Motor neuron (in vitro differentiated cells): ENCODE data around the gene UQCR11. TPM values are rescaled to one million over a fixed set of nuclear protein-coding genes. Genes with fewer than 3 reads are reported as not detected.

Experiments used
- ATAC-seq, 8 experiments: fragments of 200-7000 bp; cut with Tn5 transposase; replicated peaks in 6 of 8; 2 replicates each; pipeline ENCODE4 v1.8.0; 2021; ENCODE audit warnings: mild to moderate bottlenecking in 8 of 8, moderate library complexity in 8 of 8
- H3K27ac ChIP-seq, 2 donors: fragments of 250-450 bp; sonication (Bioruptor Pico); 2 replicates each; pipeline ENCODE4 v1.9.0; 2021; ENCODE audit warnings: antibody characterized with exemption in 2 of 2, mild to moderate bottlenecking in 2 of 2, moderate library complexity in 1 of 2
- H3K4me1 ChIP-seq, 2 donors: fragments of 250-450 bp; sonication (Bioruptor Pico); replicated peaks in 1 of 2; 2 replicates each; pipeline ENCODE4 v1.6.1; 2021; ENCODE audit warnings: antibody characterized with exemption in 2 of 2, mild to moderate bottlenecking in 2 of 2, moderate library complexity in 1 of 2
- H3K4me3 ChIP-seq, 5 donors: fragments of 250-450 bp; sonication (Bioruptor Pico); 2 replicates each; pipeline ENCODE4 v1.9.0; 2021; ENCODE audit warnings: antibody characterized with exemption in 5 of 5, mild to moderate bottlenecking in 5 of 5, moderate library complexity in 4 of 5
- WGBS, 10 experiments: fragments of 450-650 bp; shearing (Covaris generic); methylation state at CpG; one replicate each; pipeline ENCODE4 v1.0.0; 2022; 5-methylcytosine and 5-hydroxymethylcytosine counted together
- in situ Hi-C, 9 experiments: fragments of 400-800 bp; cut with MboI; loops; one replicate each; pipeline ENCODE4 v1.15.0; 2021; ENCODE audit warnings: low sequenced_read_pairs in 9 of 9, low pct_unique_long_range_greater_than_20kb in 2 of 9; ENCODE audit not compliant: unreplicated experiment in 9 of 9
- total RNA-seq, 8 experiments: library from RNA; unstranded; fragments of 300-600 nt; gene quantifications; 2 replicates each; pipeline versions ENCODE4 v1.2.3 to v1.2.4, GENCODE V29; 2022

The UQCR11 gene
- total RNA-seq, result 100 to 1,000 TPM in 7 of 8 experiments, 10 to 100 TPM in 1; 92.4 to 219 (median 112) TPM

GRCh38 chr19:1605236-1606137 is at the start of gene UQCR11:
Gene UQCR11 (minus strand): TSS chr19:1605462. CDS start chr19:1605409, 53 bp downstream.
- ATAC-seq, result peak; percentile 86 to 94 (median 92)
- 0 to 5% (median 1%) methylated on average over 2 to 21 of the region's 79 CpGs; no CpG with 5 or more reads in 4 of the 10 experiments for WGBS, 10 experiments
- in situ Hi-C loops, result no loop called here
- Histone ChIP-seq H3K4me1 (peaks cover 8 to 17% of the 10 kb centered on the region in 2 donors), H3K27ac (peak within 1 kb of the TSS; percentile 88 to 92), H3K4me3 (peak within 1 kb of the TSS; percentile 89 to 99 (median 96))

DNA sequence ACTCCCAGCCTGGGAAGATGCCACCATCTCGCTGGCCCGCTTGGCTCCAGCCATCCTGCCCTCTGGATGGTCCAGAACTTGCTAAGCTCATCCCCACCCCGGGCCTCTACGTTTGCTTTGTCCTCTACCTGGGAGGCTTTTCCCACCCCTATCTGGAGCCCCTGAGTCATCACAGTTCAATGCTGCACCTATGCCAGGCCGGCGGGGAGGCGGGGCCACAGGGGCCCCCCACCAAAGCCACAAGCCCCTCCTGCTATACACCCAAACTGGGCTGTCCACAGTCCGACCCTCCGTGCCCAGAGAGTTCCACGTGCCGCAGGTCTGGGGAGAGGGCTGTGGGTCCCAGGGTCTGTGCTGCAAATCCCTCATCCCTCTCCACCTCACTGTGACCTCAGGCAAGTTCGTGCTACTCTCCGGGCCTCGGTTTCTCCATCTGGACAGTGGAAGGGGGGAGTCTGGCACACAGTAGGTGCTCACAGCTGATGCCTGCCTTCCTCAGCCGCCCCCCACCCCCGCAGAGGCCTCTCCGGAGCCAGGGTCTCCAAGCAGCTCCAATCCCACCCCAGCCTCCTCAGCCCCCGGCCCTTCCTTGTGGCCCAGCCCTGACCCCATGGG is 49.0 kb upstream of the UQCR11 start:
- H3K27ac ChIP-seq, result no peak overlapping the region
- 67 to 100% (median 93%) methylated on average over 1 to 4 of the region's 18 CpGs; no CpG with 5 or more reads in 6 of the 10 experiments for WGBS, 10 experiments
- no peak overlapping the region for H3K4me3 ChIP-seq
- H3K4me1 ChIP-seq, result peaks cover 4 to 7% of the 10 kb centered on the region in 2 donors
- ATAC-seq, result no peak
- in situ Hi-C loops, result no loop called here

- ATAC-seq, result peak in 3 of 8 experiments; percentile 13 to 39 (median 27)
- WGBS, 10 experiments, result 6 to 100% (median 94%) methylated on average over 1 to 17 of the region's 18 CpGs; no CpG with 5 or more reads in 5 of the 10 experiments
- peak overlapping the region in 1 of 2 donors; percentile 42 for H3K27ac ChIP-seq
Observed at GRCh38 chr19:1653300-1653628, 48.0 kb upstream of the UQCR11 start.

DNA sequence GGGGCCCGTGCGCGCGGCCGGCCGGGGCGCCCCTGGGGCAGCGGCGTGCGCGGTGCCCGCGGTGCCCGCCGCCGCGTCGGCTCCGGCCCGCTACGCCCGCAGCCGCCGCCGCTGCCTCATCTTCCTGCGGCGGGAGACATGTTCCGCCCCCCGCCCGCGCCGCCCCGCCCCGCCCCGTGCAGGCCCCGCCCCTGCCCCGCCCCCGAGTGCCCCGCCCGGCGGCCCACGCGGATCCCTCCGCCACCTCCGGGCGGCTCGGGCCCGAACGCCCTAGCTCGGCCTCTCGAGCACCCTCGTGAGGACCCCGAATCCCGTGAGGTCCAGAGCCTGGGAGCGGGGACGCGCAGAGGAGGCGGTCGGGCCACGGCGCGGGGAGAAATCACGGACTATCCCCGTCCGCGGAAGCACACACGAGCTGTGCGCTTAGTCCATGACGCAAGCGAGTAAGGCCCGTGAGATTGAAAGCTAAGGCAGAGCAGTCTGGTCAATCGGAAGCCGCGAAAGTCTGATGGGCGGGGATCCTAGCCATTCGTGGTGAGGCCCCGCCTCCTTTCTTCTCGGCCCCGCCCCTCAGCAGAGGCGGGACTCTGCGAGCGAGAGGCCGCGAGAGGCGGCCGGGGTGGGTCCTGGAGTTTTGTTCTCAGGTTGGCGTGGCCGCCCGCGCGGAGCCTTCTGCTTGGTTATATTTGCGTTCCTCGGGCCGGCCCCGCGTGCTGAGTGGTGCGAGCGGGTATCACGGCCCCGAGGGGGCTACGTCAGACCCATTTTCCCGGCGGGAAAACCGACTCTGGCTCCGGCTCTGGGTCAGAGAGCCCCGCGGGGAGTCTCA is 47.4 kb upstream of the UQCR11 start, which contains the start of gene TCF3:
TSS of gene TCF3 (minus strand) at position 145 of the 829 bp plus-strand sequence. CDS start 2,367 bp downstream, outside the sequence.
- Histone ChIP-seq H3K4me3 (peak within 1 kb of the TSS; percentile 95 to 100 (median 96)), H3K27ac (peak within 1 kb of the TSS; percentile 100), H3K4me1 (peaks cover 4 to 7% of the 10 kb centered on the region in 2 donors)
- WGBS, 10 experiments, result 0 to 4% methylated on average over 4 to 8 of the region's 107 CpGs; no CpG with 5 or more reads in 8 of the 10 experiments
- ATAC-seq, result peak; percentile 87 to 94 (median 92)
- in situ Hi-C loops, result no loop called here

More at GRCh38 chr19:1653300-1653628, 48.0 kb upstream of the UQCR11 start:
- H3K4me3 ChIP-seq, result peak overlapping the region; percentile 20 to 97 (median 33)
- H3K4me1 ChIP-seq, result peaks cover 4 to 7% of the 10 kb centered on the region in 2 donors
- in situ Hi-C loops, result no loop called here

DNA sequence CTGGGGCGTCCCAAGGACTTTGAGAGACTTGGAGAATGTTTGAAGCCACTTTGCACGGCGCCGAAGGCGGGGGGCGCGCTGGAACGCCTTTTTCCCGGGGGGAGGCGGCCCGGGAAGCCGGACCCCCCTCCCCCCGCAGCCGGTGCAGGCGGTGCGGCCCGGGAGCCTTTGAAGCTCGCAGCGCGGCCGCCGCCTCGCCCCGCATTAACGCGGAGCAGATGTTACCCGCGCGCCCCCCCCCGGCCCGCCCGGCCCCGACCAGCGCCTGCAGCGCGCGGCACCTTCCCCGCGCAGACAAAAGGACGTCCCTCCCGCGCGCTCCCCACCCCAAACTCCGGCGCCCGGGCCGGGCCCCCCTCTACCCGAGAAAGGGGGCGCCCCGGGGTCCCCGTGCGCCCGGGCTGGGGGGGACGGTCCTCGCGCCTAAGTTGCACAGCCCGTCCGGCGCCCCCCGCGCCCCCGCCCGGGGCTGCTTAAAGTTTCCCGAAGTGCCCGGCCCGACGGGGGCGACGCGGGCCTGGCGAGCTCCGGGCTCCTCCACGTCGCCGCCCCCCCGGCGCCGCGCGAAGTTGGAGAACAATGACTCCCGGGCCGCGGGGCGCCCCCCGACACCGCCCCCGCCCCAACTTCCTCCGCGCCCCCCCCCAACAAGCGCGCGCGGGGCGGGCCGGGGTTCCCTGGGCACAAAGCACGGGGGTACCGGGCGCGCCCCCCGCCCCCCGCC is 46.5 kb upstream of the UQCR11 start:
- Histone ChIP-seq H3K4me3 (peak overlapping the region; percentile 95 to 100 (median 96)), H3K27ac (peak overlapping the region; percentile 100), H3K4me1 (peaks cover 4 to 7% of the 10 kb centered on the region in 2 donors)
- peak in 6 of 8 experiments; percentile 3 to 12 (median 4) for ATAC-seq
- in situ Hi-C loops, result no loop called here
- 0% methylated on average over 1 to 2 of the region's 101 CpGs; no CpG with 5 or more reads in 8 of the 10 experiments for WGBS, 10 experiments

DNA sequence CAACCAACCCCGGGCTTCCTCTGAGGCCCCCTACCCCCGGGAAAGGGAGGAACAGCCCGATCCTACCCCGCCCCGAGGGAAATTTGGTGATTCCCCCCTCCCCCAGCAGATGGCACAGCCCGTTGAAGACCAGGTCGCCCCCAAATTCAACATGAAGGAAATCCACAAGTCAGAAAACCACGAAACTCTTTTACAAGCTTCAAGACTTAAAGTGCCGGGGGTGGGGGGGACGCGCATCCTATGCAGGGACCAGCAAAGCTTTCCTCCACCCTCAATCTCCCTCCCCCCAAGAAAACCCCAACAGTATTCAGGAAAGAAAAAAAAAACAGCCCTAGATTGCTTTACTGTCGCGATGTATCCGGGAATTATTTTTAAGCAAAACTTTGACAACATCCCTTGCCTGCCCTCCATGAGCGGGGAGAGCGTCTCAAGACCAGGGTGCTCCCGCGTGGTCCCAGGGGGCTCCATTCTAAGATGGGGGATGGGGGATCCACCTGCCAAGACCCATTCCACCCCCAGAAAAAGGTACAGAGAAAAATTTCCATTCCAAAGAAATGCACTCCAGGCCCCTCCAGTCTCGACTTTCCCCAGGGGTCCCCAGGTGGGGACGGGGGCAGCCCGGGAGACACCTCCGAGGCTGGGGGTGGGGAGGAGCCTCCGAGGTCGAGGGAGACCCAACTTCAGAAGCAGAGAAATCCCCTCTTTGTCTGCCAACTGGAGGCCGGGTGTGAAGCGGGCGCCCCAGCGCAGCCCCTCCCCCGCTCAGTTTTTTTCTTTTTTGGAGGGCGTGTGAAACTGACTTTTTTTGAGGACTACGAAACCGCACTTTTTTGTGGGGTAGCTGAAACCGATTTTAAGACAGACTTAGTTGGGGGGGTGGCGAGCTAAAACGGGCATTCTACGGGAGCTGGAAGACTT is 45.6 kb upstream of the UQCR11 start:
- in situ Hi-C loops, result no loop called here
- H3K27ac ChIP-seq, result peak overlapping the region; percentile 8 to 100
- H3K4me1 ChIP-seq, result peaks cover 4 to 7% of the 10 kb centered on the region in 2 donors
- peak overlapping the region; percentile 95 to 100 (median 96) for H3K4me3 ChIP-seq
- ATAC-seq, result no peak
- 0 to 60% (median 0%) methylated on average over 2 to 12 of the region's 36 CpGs; no CpG with 5 or more reads in 2 of the 10 experiments for WGBS, 10 experiments

GRCh38 chr19:1649706-1650649 is 44.7 kb upstream of the UQCR11 start:
- Histone ChIP-seq H3K4me3 (peak overlapping the region in 2 of 5 donors; percentile 96 to 97), H3K27ac (peak overlapping the region in 1 of 2 donors; percentile 32), H3K4me1 (peaks cover 4 to 7% of the 10 kb centered on the region in 2 donors)
- in situ Hi-C loops, result no loop called here
- ATAC-seq, result no peak
- 58 to 100% (median 96%) methylated on average over 1 to 6 of the region's 20 CpGs; no CpG with 5 or more reads in 3 of the 10 experiments for WGBS, 10 experiments

DNA sequence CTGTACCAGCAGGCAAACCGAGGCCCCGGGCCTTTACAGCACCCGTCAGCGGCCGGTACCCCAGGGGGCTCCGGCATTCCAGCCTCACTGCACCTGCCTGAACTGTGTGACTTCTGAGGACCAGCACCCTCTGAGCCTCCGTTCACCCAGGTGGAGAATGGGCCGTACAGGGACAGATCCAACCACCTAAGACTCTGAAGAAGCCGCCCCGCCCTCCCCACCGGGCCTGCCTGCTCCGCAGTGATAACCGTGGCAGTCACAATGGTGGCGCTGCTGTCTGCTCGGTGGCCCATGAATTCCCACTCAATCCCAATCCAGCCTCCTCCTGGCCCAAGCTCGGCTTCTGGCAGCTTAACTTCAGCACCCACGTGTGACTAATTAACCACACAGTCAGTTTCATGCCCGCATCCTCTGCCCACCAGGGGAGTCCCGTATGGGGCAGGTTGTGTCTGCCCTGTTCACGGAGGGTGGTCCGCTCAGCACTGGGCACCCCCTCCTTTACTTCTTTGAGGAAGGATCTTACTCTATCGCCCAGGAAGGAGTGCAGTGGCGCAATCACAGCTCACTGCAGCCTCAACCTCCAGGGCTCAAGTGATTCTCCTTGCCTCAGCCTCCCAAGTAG is 43.8 kb upstream of the UQCR11 start:
- in situ Hi-C loops, result no loop called here
- 20 to 100% (median 92%) methylated on average over 1 to 9 of the region's 23 CpGs; no CpG with 5 or more reads in 3 of the 10 experiments for WGBS, 10 experiments
- H3K4me1 ChIP-seq, result peaks cover 4 to 7% of the 10 kb centered on the region in 2 donors
- H3K4me3 ChIP-seq, result no peak overlapping the region
- no peak for ATAC-seq
- H3K27ac ChIP-seq, result no peak overlapping the region

GRCh38 chr19:1648459-1648849 is 43.2 kb upstream of the UQCR11 start:
- H3K27ac ChIP-seq, result no peak overlapping the region
- no peak for ATAC-seq
- in situ Hi-C loops, result no loop called here
- 84 to 100% (median 93%) methylated on average over 2 to 5 of the region's 10 CpGs; no CpG with 5 or more reads in 7 of the 10 experiments for WGBS, 10 experiments
- no peak overlapping the region for H3K4me3 ChIP-seq
- H3K4me1 ChIP-seq, result peaks cover 4 to 7% of the 10 kb centered on the region in 2 donors
